LNCaP clone FGC (cell line): ENCODE measurements around the gene C17orf114.

Experiments used
- DNase-seq: peaks from one replicate; pipeline ENCODE4 v3.0.0-alpha.2; 2011; ENCODE audit warnings: low read depth
- H3K4me3 ChIP-seq: 2 replicates; pipeline ENCODE4 v1.5.1; 2011; ENCODE audit warnings: mild to moderate bottlenecking, low read depth, low read length, control low read depth
- TF ChIP-seq, protein P1 (sequence below): IDR thresholded peaks from 2 replicates; pipeline ENCODE4 v1.5.1; 2012; ENCODE audit warnings: mild to moderate bottlenecking; ENCODE audit not compliant: control insufficient read depth, insufficient read depth; ENCODE audit errors: extremely low read depth

The C17orf114 gene

DNA sequence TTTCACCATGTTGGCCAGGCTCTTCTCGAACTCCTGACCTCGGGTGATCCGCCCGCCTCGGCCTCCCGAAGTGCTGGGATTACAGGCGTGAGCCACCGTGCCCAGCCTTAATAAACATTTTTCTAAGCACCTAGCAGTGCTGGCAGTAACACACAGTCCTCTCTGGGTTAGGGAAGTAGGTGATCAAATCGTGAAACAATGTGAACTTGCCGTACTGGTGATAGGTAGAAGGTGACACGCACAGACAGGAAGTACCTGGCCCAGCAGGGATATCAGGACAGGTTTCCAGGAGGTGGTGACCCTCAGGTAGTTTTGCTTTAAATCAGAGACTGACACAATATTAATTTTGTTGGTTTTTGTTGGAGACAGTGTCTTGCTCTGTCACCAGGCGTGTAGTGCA, 9.3 kb upstream of the C17orf114 start:
- no peak for DNase-seq
- TF ChIP-seq, protein P1, sequence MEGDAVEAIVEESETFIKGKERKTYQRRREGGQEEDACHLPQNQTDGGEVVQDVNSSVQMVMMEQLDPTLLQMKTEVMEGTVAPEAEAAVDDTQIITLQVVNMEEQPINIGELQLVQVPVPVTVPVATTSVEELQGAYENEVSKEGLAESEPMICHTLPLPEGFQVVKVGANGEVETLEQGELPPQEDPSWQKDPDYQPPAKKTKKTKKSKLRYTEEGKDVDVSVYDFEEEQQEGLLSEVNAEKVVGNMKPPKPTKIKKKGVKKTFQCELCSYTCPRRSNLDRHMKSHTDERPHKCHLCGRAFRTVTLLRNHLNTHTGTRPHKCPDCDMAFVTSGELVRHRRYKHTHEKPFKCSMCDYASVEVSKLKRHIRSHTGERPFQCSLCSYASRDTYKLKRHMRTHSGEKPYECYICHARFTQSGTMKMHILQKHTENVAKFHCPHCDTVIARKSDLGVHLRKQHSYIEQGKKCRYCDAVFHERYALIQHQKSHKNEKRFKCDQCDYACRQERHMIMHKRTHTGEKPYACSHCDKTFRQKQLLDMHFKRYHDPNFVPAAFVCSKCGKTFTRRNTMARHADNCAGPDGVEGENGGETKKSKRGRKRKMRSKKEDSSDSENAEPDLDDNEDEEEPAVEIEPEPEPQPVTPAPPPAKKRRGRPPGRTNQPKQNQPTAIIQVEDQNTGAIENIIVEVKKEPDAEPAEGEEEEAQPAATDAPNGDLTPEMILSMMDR: no peak
- H3K4me3 ChIP-seq: no peak overlapping the region

DNA sequence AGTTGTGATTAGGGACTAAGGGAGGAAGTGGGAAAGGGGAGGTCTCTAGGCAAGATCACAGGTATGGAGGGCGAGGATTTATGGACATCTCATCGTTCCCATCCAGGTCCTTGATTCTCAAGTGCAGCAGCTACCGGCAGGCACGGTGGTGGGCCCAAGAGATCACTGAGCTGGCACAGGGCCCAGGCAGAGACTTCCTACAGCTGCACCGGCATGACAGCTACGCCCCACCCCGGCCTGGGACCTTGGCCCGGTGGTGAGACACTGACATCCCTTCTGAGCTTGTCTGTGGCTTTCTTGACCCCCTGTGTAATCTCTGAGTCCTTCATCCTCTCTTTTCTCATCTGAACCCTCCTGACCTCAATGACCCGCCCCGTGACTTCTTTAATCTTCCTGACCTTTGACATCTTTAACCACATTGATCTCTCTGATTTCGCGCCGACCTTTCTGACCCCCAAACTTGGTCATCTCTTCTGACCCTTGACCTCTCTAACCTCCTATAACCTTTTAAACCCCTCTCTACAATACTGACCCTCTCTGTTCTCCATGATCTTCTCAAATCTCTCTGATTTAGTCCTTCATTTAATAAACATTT, 8.7 kb upstream of the C17orf114 start:
- no peak overlapping the region for H3K4me3 ChIP-seq
- TF ChIP-seq, protein P1: no peak
- no peak for DNase-seq

DNA sequence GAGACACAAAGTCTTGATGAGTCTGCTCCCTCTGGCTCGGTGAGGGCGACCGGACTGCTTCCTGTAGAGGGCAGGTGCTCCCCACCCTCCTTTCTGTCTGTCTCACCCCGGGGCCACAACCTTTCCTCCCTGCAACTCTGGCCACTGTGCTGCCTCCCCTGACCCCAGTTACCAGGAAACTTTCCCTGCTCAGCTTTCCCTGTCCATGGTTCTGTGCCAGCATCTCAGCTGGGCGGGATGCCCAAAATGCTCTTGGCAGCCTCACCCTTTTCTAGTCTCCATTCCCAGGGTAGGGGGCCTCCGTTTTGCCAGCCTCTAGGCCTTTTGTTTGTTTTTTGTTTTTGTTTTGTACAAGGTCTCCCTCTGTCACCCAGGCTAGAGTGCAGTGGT, 6.2 kb upstream of the C17orf114 start:
- peak; percentile 56 for DNase-seq
- H3K4me3 ChIP-seq: peak overlapping the region; percentile 74
- TF ChIP-seq, protein P1: no peak

DNA sequence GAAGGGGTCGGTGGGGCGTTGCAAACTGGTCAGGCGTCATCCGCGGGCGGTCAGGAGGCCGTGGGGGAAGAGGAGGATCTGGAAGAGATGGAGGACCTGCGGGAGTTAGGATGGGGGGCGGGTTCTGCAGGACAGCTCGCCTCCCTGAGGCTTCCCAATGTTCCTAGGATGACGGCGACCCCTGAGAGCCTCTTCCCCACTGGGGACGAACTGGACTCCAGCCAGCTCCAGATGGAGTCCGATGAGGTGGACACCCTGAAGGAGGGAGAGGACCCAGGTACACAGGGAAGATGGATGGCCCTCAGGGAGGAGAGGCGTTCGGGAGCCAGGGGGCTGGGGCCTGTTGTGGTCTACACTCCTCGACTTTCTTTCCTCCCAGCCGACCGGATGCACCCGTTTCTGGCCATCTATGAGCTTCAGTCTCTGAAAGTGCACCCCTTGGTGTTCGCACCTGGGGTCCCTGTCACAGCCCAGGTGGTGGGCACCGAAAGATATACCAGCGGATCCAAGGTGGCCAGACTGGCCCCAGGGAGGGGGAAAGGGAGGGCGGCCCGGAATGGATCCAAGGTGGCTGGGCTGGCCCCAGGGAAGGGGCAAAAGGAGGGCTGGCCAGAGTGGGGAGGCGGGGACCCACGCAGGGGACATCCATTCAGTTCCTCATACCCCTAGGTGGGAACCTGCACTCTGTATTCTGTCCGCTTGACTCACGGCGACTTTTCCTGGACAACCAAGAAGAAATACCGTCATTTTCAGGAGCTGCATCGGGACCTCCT, 5.7 kb upstream of the C17orf114 start:
- no peak for DNase-seq
- H3K4me3 ChIP-seq: peak overlapping the region; percentile 74
- TF ChIP-seq, protein P1: no peak

DNA sequence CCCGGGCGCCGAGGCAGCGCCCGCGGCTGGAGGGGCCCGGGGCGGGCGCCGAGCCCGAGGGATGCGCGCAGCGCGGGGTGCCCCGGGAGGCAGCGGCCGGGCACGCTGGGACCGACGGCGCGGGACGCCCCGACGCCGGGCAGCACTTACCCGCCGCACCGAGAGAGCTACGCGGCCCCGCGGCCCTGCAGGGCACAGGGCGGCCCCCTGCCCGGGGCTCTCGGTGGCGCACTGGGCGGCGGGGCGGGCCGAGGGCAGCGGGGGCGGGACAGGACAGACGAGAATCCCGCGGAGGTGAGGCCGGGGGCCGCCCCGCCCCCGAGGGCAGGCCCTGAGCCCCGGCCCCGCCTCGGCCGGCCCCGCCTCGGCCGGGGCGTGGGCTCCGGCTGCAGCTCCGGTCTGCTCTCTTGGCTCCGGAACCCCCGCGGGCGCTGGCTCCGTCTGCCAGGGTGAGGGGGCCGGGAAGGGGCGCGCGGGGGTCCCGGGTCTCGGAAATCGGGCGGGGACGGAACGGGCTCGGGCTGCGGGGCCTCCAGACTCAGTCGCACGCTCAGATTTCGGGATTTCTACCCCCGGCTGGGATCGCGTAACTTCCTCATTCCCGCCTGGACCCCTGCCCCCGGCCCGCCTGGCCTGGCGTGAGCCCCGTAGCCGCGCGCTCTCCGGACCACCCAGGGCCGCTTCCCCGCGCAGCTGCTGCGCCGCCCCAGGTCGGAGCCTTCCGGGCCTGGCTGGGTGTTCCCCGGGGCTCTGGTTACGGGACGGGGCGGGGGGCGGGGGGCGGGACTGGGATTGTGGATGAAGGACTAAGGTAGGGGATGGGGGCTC, 4.9 kb upstream of the C17orf114 start, which contains the start of gene PLD2:
Gene PLD2, plus strand, starts transcription at position 376 of the 828 bp plus-strand sequence. CDS start 621 bp downstream, outside the sequence.
- peak within 1 kb of the TSS; percentile 74 for H3K4me3 ChIP-seq
- no peak for DNase-seq
- TF ChIP-seq, protein P1: no peak

DNA sequence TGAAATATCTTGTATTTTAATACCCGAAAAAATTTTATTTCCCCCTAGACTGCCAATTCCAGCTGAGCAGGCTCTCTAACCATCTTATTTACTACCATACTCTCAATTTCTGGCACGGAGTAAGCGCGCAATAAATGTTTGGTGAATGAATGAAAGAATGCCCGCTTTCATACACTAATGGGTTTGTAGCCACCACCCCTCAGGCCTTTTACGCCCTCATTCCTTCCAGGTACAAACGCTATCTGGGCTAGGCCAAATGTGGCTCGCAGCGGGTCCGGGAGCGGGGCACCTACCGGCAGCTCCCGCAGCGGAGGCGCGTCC, 4.3 kb upstream of the C17orf114 start:
- H3K4me3 ChIP-seq: peak overlapping the region; percentile 56
- no peak for DNase-seq
- TF ChIP-seq, protein P1: no peak
